HAP-1 (cell line): ENCODE results near the gene CAMKV.
A peak's percentile ranks its signal among the peaks of the same experiment; 100 is the strongest.

Experiments
- DNase-seq, 2 experiments: peaks; one replicate each; pipeline ENCODE4 v3.0.0-alpha.2; 2016 to 2020; ENCODE audit warnings: low spot score in 2 of 2
- H3K27me3 ChIP-seq: fragments of 250-450 bp; sonication (Bioruptor Pico); 2 replicates; pipeline ENCODE4 v1.5.1; 2020; ENCODE audit warnings: low read depth, mild to moderate bottlenecking, moderate library complexity
- H3K36me3 ChIP-seq: fragments of 250-450 bp; sonication (Bioruptor Pico); replicated peaks from 2 replicates; pipeline ENCODE4 v1.5.1; 2020; ENCODE audit warnings: mild to moderate bottlenecking
- H3K4me1 ChIP-seq: fragments of 250-450 bp; sonication (Bioruptor Pico); 2 replicates; pipeline ENCODE4 v1.5.1; 2020; ENCODE audit warnings: mild to moderate bottlenecking
- H3K4me3 ChIP-seq: fragments of 250-450 bp; sonication (Bioruptor Pico); 2 replicates; pipeline ENCODE4 v1.5.1; 2020; ENCODE audit warnings: mild to moderate bottlenecking, moderate library complexity
- H3K9me3 ChIP-seq: fragments of 250-450 bp; sonication (Bioruptor Pico); 2 replicates; pipeline ENCODE4 v1.5.1; 2020; ENCODE audit warnings: mild to moderate bottlenecking, moderate library complexity
- in situ Hi-C: fragments of 300-500 bp; cut with MboI; formaldehyde crosslinking; loops from 3 replicates; pipeline ENCODE4 v1.14.3; 2020; ENCODE audit warnings: low sequenced_read_pairs, inconsistent platforms, mixed read lengths

The CAMKV gene

GRCh38 chr3:49859576-49860305, 10.0 kb downstream of the CAMKV start:
- Histone ChIP-seq H3K36me3 (no peaks in the 10 kb centered on the region), H3K9me3 (no peaks in the 10 kb centered on the region), H3K4me1 (peaks cover 10% of the 10 kb centered on the region), H3K4me3 (no peak overlapping the region), H3K27me3 (no peaks in the 10 kb centered on the region)
- in situ Hi-C loops, result no loop called here
- DNase-seq, result no peak

GRCh38 chr3:49856181-49857005, 13.3 kb downstream of the CAMKV start, which contains the start of gene TRAIP:
Gene TRAIP (minus strand): TSS chr3:49856564. CDS start chr3:49856453, 111 bp downstream.
- Histone ChIP-seq H3K4me1 (peaks cover 10% of the 10 kb centered on the region), H3K4me3 (peak within 1 kb of the TSS; percentile 53), H3K9me3 (no peaks in the 10 kb centered on the region), H3K27me3 (no peaks in the 10 kb centered on the region), H3K36me3 (no peaks in the 10 kb centered on the region)
- DNase-seq, result peak; percentile 89 to 97
- in situ Hi-C loops, result no loop called here

GRCh38 chr3:49855662-49856061, 14.0 kb downstream of the CAMKV start:
- Histone ChIP-seq H3K27me3 (no peaks in the 10 kb centered on the region), H3K4me1 (peaks cover 10% of the 10 kb centered on the region), H3K9me3 (no peaks in the 10 kb centered on the region), H3K4me3 (peak overlapping the region; percentile 53), H3K36me3 (no peaks in the 10 kb centered on the region)
- in situ Hi-C loops, result no loop called here
- no peak for DNase-seq

GRCh38 chr3:49845694-49846093, 24.0 kb downstream of the CAMKV start:
- Histone ChIP-seq H3K9me3 (no peaks in the 10 kb centered on the region), H3K4me3 (no peak overlapping the region), H3K27me3 (no peaks in the 10 kb centered on the region), H3K4me1 (no peaks in the 10 kb centered on the region), H3K36me3 (peaks cover 45% of the 10 kb centered on the region)
- in situ Hi-C loops, result loop anchor here (25.0 kb wide), 1 partner anchor 308 kb away; no protein-coding TSS in a partner anchor
- DNase-seq, result no peak

GRCh38 chr3:49844464-49845183, 25.1 kb downstream of the CAMKV start:
- H3K9me3 ChIP-seq, result no peaks in the 10 kb centered on the region
- H3K4me1 ChIP-seq, result no peaks in the 10 kb centered on the region
- no peak overlapping the region for H3K4me3 ChIP-seq
- peaks cover 50% of the 10 kb centered on the region for H3K36me3 ChIP-seq
- in situ Hi-C loops, result loop anchor here (25.0 kb wide), 1 partner anchor 307 kb away; no protein-coding TSS in a partner anchor
- no peak for DNase-seq
- H3K27me3 ChIP-seq, result no peaks in the 10 kb centered on the region

GRCh38 chr3:49842843-49843517, 26.7 kb downstream of the CAMKV start:
- no peaks in the 10 kb centered on the region for H3K9me3 ChIP-seq
- peaks cover 58% of the 10 kb centered on the region for H3K36me3 ChIP-seq
- DNase-seq, result no peak
- in situ Hi-C loops, result loop anchor here (25.0 kb wide), 1 partner anchor 306 kb away; no protein-coding TSS in a partner anchor
- no peak overlapping the region for H3K4me3 ChIP-seq
- no peaks in the 10 kb centered on the region for H3K4me1 ChIP-seq
- no peaks in the 10 kb centered on the region for H3K27me3 ChIP-seq

- no peaks in the 10 kb centered on the region for H3K9me3 ChIP-seq
- no peak for DNase-seq
- H3K27me3 ChIP-seq, result no peaks in the 10 kb centered on the region
- in situ Hi-C loops, result loop anchor here (25.0 kb wide), 1 partner anchor 305 kb away; no protein-coding TSS in a partner anchor
- H3K36me3 ChIP-seq, result peaks cover 61% of the 10 kb centered on the region
- H3K4me3 ChIP-seq, result no peak overlapping the region
- H3K4me1 ChIP-seq, result no peaks in the 10 kb centered on the region
These were observed 27.9 kb downstream of the CAMKV start for GRCh38 chr3:49841806-49842205.

- no peaks in the 10 kb centered on the region for H3K9me3 ChIP-seq
- H3K27me3 ChIP-seq, result no peaks in the 10 kb centered on the region
- peaks cover 61% of the 10 kb centered on the region for H3K36me3 ChIP-seq
- in situ Hi-C loops, result loop anchor here (25.0 kb wide), 1 partner anchor 304 kb away; no protein-coding TSS in a partner anchor
- DNase-seq, result peak; percentile 4 to 40
- no peaks in the 10 kb centered on the region for H3K4me1 ChIP-seq
- no peak overlapping the region for H3K4me3 ChIP-seq
These were observed 28.5 kb downstream of the CAMKV start for GRCh38 chr3:49841126-49841696.

GRCh38 chr3:49840388-49840787, 29.3 kb downstream of the CAMKV start:
- Histone ChIP-seq H3K36me3 (peaks cover 57% of the 10 kb centered on the region), H3K27me3 (no peaks in the 10 kb centered on the region), H3K4me1 (no peaks in the 10 kb centered on the region), H3K4me3 (no peak overlapping the region), H3K9me3 (no peaks in the 10 kb centered on the region)
- in situ Hi-C loops, result loop anchor here (25.0 kb wide), 1 partner anchor 303 kb away; no protein-coding TSS in a partner anchor
- no peak for DNase-seq

- H3K27me3 ChIP-seq, result no peaks in the 10 kb centered on the region
- H3K36me3 ChIP-seq, result peaks cover 57% of the 10 kb centered on the region
- no peak overlapping the region for H3K4me3 ChIP-seq
- in situ Hi-C loops, result loop anchor here (25.0 kb wide), 1 partner anchor 302 kb away; no protein-coding TSS in a partner anchor
- DNase-seq, result peak; percentile 44 to 84
- H3K4me1 ChIP-seq, result no peaks in the 10 kb centered on the region
- no peaks in the 10 kb centered on the region for H3K9me3 ChIP-seq
These were observed 30.4 kb downstream of the CAMKV start for GRCh38 chr3:49839193-49839809.

GRCh38 chr3:49831341-49831740, 38.4 kb downstream of the CAMKV start:
- no peak for DNase-seq
- in situ Hi-C loops, result loop anchor here (5.0 to 25.0 kb wide), 2 partner anchors 129 to 294 kb away; no protein-coding TSS in a partner anchor
- no peaks in the 10 kb centered on the region for H3K27me3 ChIP-seq
- no peaks in the 10 kb centered on the region for H3K9me3 ChIP-seq
- H3K36me3 ChIP-seq, result peaks cover 59% of the 10 kb centered on the region
- no peaks in the 10 kb centered on the region for H3K4me1 ChIP-seq
- no peak overlapping the region for H3K4me3 ChIP-seq

- Histone ChIP-seq H3K4me3 (no peak overlapping the region), H3K4me1 (no peaks in the 10 kb centered on the region; the same call in 1 of the 2 replicates), H3K36me3 (peaks cover 28% of the 10 kb centered on the region), H3K27me3 (no peaks in the 10 kb centered on the region), H3K9me3 (no peaks in the 10 kb centered on the region)
- DNase-seq, result no peak
- in situ Hi-C loops, result loop anchor here (25.0 kb wide), 1 partner anchor 289 kb away; no protein-coding TSS in a partner anchor
These were observed 43.7 kb downstream of the CAMKV start for GRCh38 chr3:49826016-49826415.
